ENCODE measurements around the gene TINAG.

DNA sequence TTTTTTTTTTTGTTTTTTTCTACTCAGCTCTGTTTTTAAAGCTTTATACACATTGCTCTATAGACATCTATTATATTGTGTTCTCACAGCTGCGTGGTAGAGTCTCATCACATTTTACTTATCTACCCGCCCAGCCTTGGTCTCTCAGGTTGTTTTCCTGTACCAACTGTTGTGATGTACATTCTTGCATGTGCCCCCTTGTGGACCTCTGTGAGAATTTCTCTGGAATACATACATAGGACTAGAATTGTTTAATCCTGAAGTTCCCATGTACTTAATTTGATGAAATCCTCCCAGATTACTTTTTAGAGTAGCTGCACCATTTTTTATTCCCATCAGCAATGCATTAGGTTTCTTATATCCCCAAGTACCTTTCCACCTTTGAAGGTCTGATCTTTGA, 40.4 kb upstream of the TINAG start:
- TF ChIP-seq, protein P1, sequence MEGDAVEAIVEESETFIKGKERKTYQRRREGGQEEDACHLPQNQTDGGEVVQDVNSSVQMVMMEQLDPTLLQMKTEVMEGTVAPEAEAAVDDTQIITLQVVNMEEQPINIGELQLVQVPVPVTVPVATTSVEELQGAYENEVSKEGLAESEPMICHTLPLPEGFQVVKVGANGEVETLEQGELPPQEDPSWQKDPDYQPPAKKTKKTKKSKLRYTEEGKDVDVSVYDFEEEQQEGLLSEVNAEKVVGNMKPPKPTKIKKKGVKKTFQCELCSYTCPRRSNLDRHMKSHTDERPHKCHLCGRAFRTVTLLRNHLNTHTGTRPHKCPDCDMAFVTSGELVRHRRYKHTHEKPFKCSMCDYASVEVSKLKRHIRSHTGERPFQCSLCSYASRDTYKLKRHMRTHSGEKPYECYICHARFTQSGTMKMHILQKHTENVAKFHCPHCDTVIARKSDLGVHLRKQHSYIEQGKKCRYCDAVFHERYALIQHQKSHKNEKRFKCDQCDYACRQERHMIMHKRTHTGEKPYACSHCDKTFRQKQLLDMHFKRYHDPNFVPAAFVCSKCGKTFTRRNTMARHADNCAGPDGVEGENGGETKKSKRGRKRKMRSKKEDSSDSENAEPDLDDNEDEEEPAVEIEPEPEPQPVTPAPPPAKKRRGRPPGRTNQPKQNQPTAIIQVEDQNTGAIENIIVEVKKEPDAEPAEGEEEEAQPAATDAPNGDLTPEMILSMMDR (IDR thresholded peaks at IDR 0.05) = peak in 3 of 6 experiments; percentile 22 to 51 (median 25)
- no peak for TF ChIP-seq POLR2A (IDR thresholded peaks at IDR 0.05)

Measured in esophagus squamous epithelium (tissue), 4 donors.